Neuronal stem cell (in vitro differentiated cells): ENCODE measurements around the gene WHAMM.

Source experiments
- DNase-seq: peaks from one replicate; pipeline ENCODE4 v3.0.0-alpha.2; 2013; ENCODE audit warnings: low spot score
- H2AFZ ChIP-seq: one replicate; pipeline ENCODE4 v1.6.1; 2013; ENCODE audit warnings: mild to moderate bottlenecking, low read length, inconsistent platforms
- H2AK5ac ChIP-seq: 2 replicates; pipeline ENCODE4 v1.6.1; 2013; ENCODE audit warnings: low read depth, mild to moderate bottlenecking, inconsistent platforms, low read length, moderate library complexity, mixed read lengths
- H2BK120ac ChIP-seq: 2 replicates; pipeline ENCODE4 v1.6.1; 2013; ENCODE audit warnings: low read depth, mild to moderate bottlenecking, inconsistent platforms, low read length, moderate library complexity, mixed read lengths
- H2BK12ac ChIP-seq: one replicate; pipeline ENCODE4 v1.6.1; 2013; ENCODE audit warnings: low read length, inconsistent platforms
- H2BK15ac ChIP-seq: 2 replicates; pipeline ENCODE4 v1.6.1; 2013; ENCODE audit warnings: mild to moderate bottlenecking, low read length, inconsistent platforms, mixed read lengths
- H2BK5ac ChIP-seq: one replicate; pipeline ENCODE4 v1.6.1; 2013; ENCODE audit warnings: inconsistent platforms, mild to moderate bottlenecking, low read length, moderate library complexity
- H3K14ac ChIP-seq: one replicate; pipeline ENCODE4 v1.6.1; 2013; ENCODE audit warnings: low read length, inconsistent platforms
- H3K18ac ChIP-seq: 2 replicates; pipeline ENCODE4 v1.6.1; 2013; ENCODE audit warnings: low read length, inconsistent platforms
- H3K23ac ChIP-seq: 2 replicates; pipeline ENCODE4 v1.6.1; 2013; ENCODE audit warnings: low read depth, mild to moderate bottlenecking, mixed read lengths, low read length, inconsistent platforms; ENCODE audit not compliant: poor library complexity
- H3K27ac ChIP-seq: replicated peaks from 3 replicates; pipeline ENCODE4 v1.5.1; 2013; ENCODE audit warnings: low read length, inconsistent platforms
- H3K27me3 ChIP-seq, 3 experiments: 2 replicates each; pipeline ENCODE4 v1.6.1; 2013; ENCODE audit warnings: low read length in 3 of 3, mild to moderate bottlenecking in 2 of 3, inconsistent platforms in 1 of 3, low read depth in 1 of 3, mixed read lengths in 1 of 3, moderate library complexity in 1 of 3; ENCODE audit not compliant: control insufficient read depth in 3 of 3, insufficient read depth in 3 of 3
- H3K36me3 ChIP-seq, 2 donors: replicated peaks in 1 of 2; 2 replicates each; pipeline ENCODE4 v1.6.1; 2013; ENCODE audit warnings: low read length in 2 of 2; ENCODE audit not compliant: control insufficient read depth in 2 of 2, insufficient read depth in 2 of 2
- H3K4ac ChIP-seq: 2 replicates; pipeline ENCODE4 v1.6.1; 2013; ENCODE audit warnings: inconsistent platforms, mild to moderate bottlenecking, low read length, moderate library complexity
- H3K4me1 ChIP-seq, 2 donors: 1 replicate in 1 of 2; 2 replicates in 1 of 2; pipeline ENCODE4 v1.6.1; 2013; ENCODE audit warnings: low read length in 2 of 2, low read depth in 1 of 2; ENCODE audit not compliant: control insufficient read depth in 2 of 2, insufficient read depth in 1 of 2
- H3K4me2 ChIP-seq: one replicate; pipeline ENCODE4 v1.6.1; 2013; ENCODE audit warnings: mild to moderate bottlenecking, low read length, inconsistent platforms; ENCODE audit not compliant: insufficient read depth, poor library complexity, severe bottlenecking
- H3K4me3 ChIP-seq, 2 donors: 2 replicates each; pipeline ENCODE4 v1.5.1; 2013; ENCODE audit warnings: low read length in 2 of 2, mild to moderate bottlenecking in 2 of 2, inconsistent platforms in 1 of 2, moderate library complexity in 1 of 2
- H3K79me1 ChIP-seq: one replicate; pipeline ENCODE4 v1.6.1; 2013; ENCODE audit warnings: low read depth, mild to moderate bottlenecking, inconsistent platforms, low read length, moderate library complexity
- H3K9ac ChIP-seq: one replicate; pipeline ENCODE4 v1.6.1; 2013; ENCODE audit warnings: mild to moderate bottlenecking, low read depth, low read length, inconsistent platforms; ENCODE audit not compliant: poor library complexity
- H3K9me3 ChIP-seq, 2 donors: replicated peaks in 1 of 2; 2 replicates each; pipeline versions ENCODE3 to v1.6.1; 2013; ENCODE audit warnings: low read length in 2 of 2, mild to moderate bottlenecking in 2 of 2, inconsistent platforms in 1 of 2, low read depth in 1 of 2, mixed read lengths in 1 of 2, moderate library complexity in 1 of 2; ENCODE audit not compliant: control insufficient read depth in 2 of 2, insufficient read depth in 1 of 2
- H4K8ac ChIP-seq: one replicate; pipeline ENCODE4 v1.6.1; 2013; ENCODE audit warnings: low read depth, mild to moderate bottlenecking, inconsistent platforms, low read length, moderate library complexity
- H4K91ac ChIP-seq: one replicate; pipeline ENCODE4 v1.6.1; 2013; ENCODE audit warnings: low read length, low read depth, mild to moderate bottlenecking, inconsistent platforms; ENCODE audit not compliant: poor library complexity
- WGBS, 2 donors: extraction: QIAGEN DNeasy Blood & Tissue Kit; methylation state at CpG; one replicate each; pipeline ENCODE4 v1.1.7; 2013; ENCODE audit warnings: missing lambda C conversion rate in 2 of 2, mixed read lengths in 1 of 2; ENCODE audit not compliant: insufficient read length in 2 of 2, insufficient replicate concordance in 1 of 2; ENCODE audit errors: extremely low coverage in 2 of 2; 5-methylcytosine and 5-hydroxymethylcytosine counted together

Gene WHAMM

GRCh38 chr15:82852941-82853561 is 43.6 kb downstream of the WHAMM start:
- Histone ChIP-seq H2BK15ac (peak overlapping the region; percentile 42), H3K27ac (no peak overlapping the region), H3K4ac (no peak overlapping the region), H2BK5ac (no peak overlapping the region), H3K79me1 (no peaks in the 10 kb centered on the region), H3K27me3 (no peaks in the 10 kb centered on the region), H3K18ac (peak overlapping the region; percentile 15), H2BK120ac (peak overlapping the region; percentile 27), H4K91ac (no peak overlapping the region), H3K9me3 (peaks cover 0 to 2% of the 10 kb centered on the region in 2 donors), H3K9ac (no peak overlapping the region), H3K4me1 (peaks cover 16 to 25% of the 10 kb centered on the region in 2 donors), H2AK5ac (peak overlapping the region; percentile 5), H2BK12ac (no peak overlapping the region), H3K4me3 (no peak overlapping the region), H3K23ac (no peak overlapping the region), H3K14ac (no peak overlapping the region), H4K8ac (no peak overlapping the region), H2AFZ (no peak overlapping the region), H3K36me3 (peaks cover 2 to 13% of the 10 kb centered on the region in 2 donors), H3K4me2 (no peak overlapping the region)
- no CpG with 5 or more reads among the region's 16 CpGs for WGBS, 2 donors
- no peak for DNase-seq

DNA sequence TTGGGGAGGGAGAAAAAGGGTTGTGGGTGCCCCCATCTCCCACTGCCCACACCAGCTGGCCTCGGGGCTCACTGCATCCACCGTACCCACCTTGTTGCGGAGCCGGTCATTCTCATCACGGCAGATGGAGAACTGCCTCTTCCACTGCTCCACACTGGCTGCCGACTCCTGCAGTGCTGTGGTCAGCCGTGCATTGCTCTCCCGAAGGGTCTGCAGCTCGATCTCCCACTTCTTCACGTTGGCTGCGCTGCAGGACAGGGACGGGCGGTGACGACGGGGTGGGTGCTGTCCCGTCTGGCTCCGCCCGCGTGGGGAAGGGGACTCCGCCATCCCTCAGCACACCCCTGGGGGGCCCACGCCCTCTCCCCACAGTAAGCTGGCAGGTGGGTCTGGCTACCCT is 45.1 kb downstream of the WHAMM start:
- peaks cover 16 to 25% of the 10 kb centered on the region in 2 donors for H3K4me1 ChIP-seq
- H3K4me3 ChIP-seq, result no peak overlapping the region
- H3K9me3 ChIP-seq, result peaks cover 0 to 2% of the 10 kb centered on the region in 2 donors
- H3K4ac ChIP-seq, result peak overlapping the region; percentile 13
- peak overlapping the region; percentile 99 for H2AK5ac ChIP-seq
- no peak overlapping the region for H3K27ac ChIP-seq
- H3K14ac ChIP-seq, result no peak overlapping the region
- no peak for DNase-seq
- H2BK12ac ChIP-seq, result peak overlapping the region; percentile 92
- peak overlapping the region; percentile 81 for H4K91ac ChIP-seq
- H4K8ac ChIP-seq, result no peak overlapping the region
- no peaks in the 10 kb centered on the region for H3K27me3 ChIP-seq
- peak overlapping the region; percentile 91 for H3K18ac ChIP-seq
- no peak overlapping the region for H3K9ac ChIP-seq
- no peaks in the 10 kb centered on the region for H3K79me1 ChIP-seq
- no peak overlapping the region for H3K4me2 ChIP-seq
- WGBS, 2 donors, result no CpG with 5 or more reads among the region's 21 CpGs
- H2BK120ac ChIP-seq, result peak overlapping the region; percentile 10
- H3K23ac ChIP-seq, result peak overlapping the region; percentile 11
- H2BK5ac ChIP-seq, result no peak overlapping the region
- H3K36me3 ChIP-seq, result peaks cover 4 to 9% of the 10 kb centered on the region in 2 donors
- peak overlapping the region; percentile 95 for H2BK15ac ChIP-seq
- H2AFZ ChIP-seq, result no peak overlapping the region

GRCh38 chr15:82855286-82856100 is 46.1 kb downstream of the WHAMM start:
- peaks cover 0 to 2% of the 10 kb centered on the region in 2 donors for H3K9me3 ChIP-seq
- H3K27ac ChIP-seq, result peak overlapping the region; percentile 92
- no peak overlapping the region for H3K9ac ChIP-seq
- H3K4me2 ChIP-seq, result no peak overlapping the region
- H2BK5ac ChIP-seq, result peak overlapping the region; percentile 33
- H2BK12ac ChIP-seq, result no peak overlapping the region
- peak overlapping the region; percentile 33 for H3K18ac ChIP-seq
- peaks cover 4 to 9% of the 10 kb centered on the region in 2 donors for H3K36me3 ChIP-seq
- no peak overlapping the region for H4K91ac ChIP-seq
- H3K14ac ChIP-seq, result no peak overlapping the region
- no CpG with 5 or more reads among the region's 17 CpGs for WGBS, 2 donors
- H3K27me3 ChIP-seq, result no peaks in the 10 kb centered on the region
- no peak overlapping the region for H3K23ac ChIP-seq
- H2BK15ac ChIP-seq, result no peak overlapping the region
- H2AK5ac ChIP-seq, result no peak overlapping the region
- no peak overlapping the region for H2BK120ac ChIP-seq
- no peak overlapping the region for H3K4ac ChIP-seq
- H3K4me1 ChIP-seq, result peaks cover 9 to 19% of the 10 kb centered on the region in 2 donors
- peak overlapping the region; percentile 62 for H2AFZ ChIP-seq
- no peak overlapping the region for H3K4me3 ChIP-seq
- DNase-seq, result peak; percentile 62
- no peak overlapping the region for H4K8ac ChIP-seq
- H3K79me1 ChIP-seq, result no peaks in the 10 kb centered on the region
